HG02870 (cell line): ENCODE data around the gene DCC.

Source experiments
- ATAC-seq: cut with Tn5 transposase; IDR thresholded peaks from one replicate; pipeline ENCODE4 v1.9.1; 2021; ENCODE audit warnings: mild to moderate bottlenecking, moderate library complexity; ENCODE audit not compliant: unreplicated experiment

The DCC gene

GRCh38 chr18:52894801-52895200 lies 554.8 kb downstream of the DCC start:
- ATAC-seq, result no peak

- ATAC-seq, result no peak
Observed at GRCh38 chr18:52897611-52898484, 557.9 kb downstream of the DCC start.

- no peak for ATAC-seq
Observed at GRCh38 chr18:52898485-52899058, 558.6 kb downstream of the DCC start.

- ATAC-seq, result no peak
Observed at GRCh38 chr18:52902188-52902587, 562.2 kb downstream of the DCC start.

- ATAC-seq, result no peak
Observed at GRCh38 chr18:52903857-52904256, 563.9 kb downstream of the DCC start.

- ATAC-seq, result no peak
Observed at GRCh38 chr18:52907543-52908308, 567.7 kb downstream of the DCC start.

- ATAC-seq, result no peak
Observed at GRCh38 chr18:52914148-52914547, 574.2 kb downstream of the DCC start.

- ATAC-seq, result no peak
Observed at GRCh38 chr18:52920665-52921064, 580.7 kb downstream of the DCC start.

- no peak for ATAC-seq
Observed at GRCh38 chr18:52933356-52933755, 593.4 kb downstream of the DCC start.

GRCh38 chr18:52936931-52937330 lies 596.9 kb downstream of the DCC start:
- no peak for ATAC-seq

- ATAC-seq, result no peak
Observed at GRCh38 chr18:52937840-52938239, 597.8 kb downstream of the DCC start.

- no peak for ATAC-seq
Observed at GRCh38 chr18:52945552-52945951, 605.6 kb downstream of the DCC start.

GRCh38 chr18:52948868-52949444 lies 609.0 kb downstream of the DCC start:
- no peak for ATAC-seq

GRCh38 chr18:52950155-52950554 lies 610.2 kb downstream of the DCC start:
- ATAC-seq, result no peak

GRCh38 chr18:52953387-52953786 lies 613.4 kb downstream of the DCC start:
- ATAC-seq, result no peak

- ATAC-seq, result no peak
Observed at GRCh38 chr18:52963481-52963880, 623.5 kb downstream of the DCC start.

GRCh38 chr18:52970686-52971085 lies 630.7 kb downstream of the DCC start:
- no peak for ATAC-seq

- no peak for ATAC-seq
Observed at GRCh38 chr18:52971097-52971496, 631.1 kb downstream of the DCC start.

- ATAC-seq, result no peak
Observed at GRCh38 chr18:52979892-52980291, 639.9 kb downstream of the DCC start.

- no peak for ATAC-seq
Observed at GRCh38 chr18:52991246-52991645, 651.2 kb downstream of the DCC start.

GRCh38 chr18:52992041-52992440 lies 652.0 kb downstream of the DCC start:
- no peak for ATAC-seq
